ENCODE data around the gene RAB38.

RAB38 gene

DNA sequence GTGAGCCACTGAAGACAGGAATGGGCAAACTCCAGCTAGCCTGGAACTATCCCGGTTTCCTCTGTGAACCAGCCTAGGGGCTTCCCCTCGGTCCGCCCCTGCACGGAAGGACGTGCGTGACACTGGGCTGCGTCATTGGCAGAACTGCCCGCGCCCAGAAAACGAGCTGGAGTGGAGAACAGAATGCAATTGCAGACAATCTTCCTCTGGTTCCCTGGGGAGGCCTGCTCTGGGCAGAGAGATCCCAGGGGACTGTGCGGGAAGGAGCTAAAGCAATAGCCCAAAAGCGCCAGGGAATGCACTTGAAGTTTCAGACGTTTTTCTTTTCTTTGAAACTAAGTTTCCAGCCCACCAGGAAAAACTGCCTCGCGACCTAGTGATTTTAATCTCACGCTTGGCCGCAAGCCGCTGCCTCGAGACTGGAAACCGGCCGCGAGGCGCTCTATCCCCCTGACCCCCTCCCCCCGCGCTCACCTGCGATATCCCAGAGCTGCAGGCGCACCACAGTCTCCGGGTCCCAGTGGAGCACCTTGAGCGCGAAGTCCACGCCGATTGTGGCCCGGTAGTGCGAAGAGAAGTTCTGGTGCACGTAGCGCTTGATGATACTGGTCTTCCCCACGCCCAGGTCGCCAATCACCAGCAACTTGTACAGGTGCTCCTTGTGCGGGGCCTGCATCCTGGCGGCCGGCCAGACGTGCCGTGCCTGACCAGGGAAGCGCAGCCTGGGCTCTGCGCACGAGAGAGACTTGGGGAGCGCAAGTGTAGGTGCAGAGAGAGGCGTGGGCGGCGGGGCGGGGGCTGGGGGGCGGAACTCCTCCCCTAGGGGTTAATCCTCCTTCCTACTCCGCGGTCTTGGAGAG lies at the start of gene RAB38:
Gene RAB38 (minus strand): TSS at position 735 of the 860 bp plus-strand sequence. CDS start 59 bp downstream, at position 676.
- DNase-seq (ENCODE audit: low read depth) = peak; percentile 31

- DNase-seq (ENCODE audit: low read depth) = no peak
Observed at GRCh38 chr11:88213406-88213805, 38.2 kb upstream of the RAB38 start.

DNA sequence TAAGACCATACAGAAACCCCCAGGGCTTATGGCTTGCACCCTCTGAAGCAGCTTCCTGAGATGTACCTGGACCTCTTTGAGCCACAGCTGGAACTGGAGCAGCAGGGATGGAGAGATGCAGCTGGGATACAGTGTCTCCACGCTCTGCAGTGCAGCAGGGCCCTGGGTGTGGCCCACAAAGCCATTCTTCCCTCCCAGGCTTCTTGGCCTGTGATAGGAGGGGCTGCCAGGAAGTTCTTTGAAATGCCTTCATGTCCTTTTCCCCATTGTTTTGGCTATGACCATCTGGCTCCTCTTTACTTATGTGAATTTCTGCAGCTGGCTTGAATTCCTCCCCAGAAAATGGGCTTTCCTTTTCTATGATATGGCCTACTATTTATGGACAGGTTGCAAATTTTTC lies 37.1 kb upstream of the RAB38 start:
- DNase-seq (ENCODE audit: low read depth) = no peak

- no peak for DNase-seq (ENCODE audit: low read depth)
Observed at GRCh38 chr11:88208745-88209144, 33.5 kb upstream of the RAB38 start.

DNA sequence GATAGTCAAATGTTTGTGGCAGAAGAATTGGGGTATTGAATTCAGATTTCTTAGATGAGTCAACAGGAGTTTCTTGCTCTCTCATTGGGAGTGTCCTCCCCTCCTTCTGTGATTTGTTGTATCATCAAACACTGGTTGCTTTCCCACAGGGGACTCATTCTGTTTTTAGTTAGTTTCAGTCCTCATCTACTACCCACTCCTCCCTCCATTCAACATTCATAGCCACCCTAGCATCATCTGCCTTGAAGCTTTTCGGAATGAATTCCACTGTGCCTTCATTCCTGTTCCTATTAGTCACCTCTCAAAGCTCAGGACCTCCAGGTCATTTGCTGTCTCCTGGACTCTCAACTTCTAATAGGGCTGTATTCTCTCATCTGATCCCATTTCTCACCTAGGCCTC lies 31.5 kb upstream of the RAB38 start:
- DNase-seq (ENCODE audit: low read depth) = no peak

- DNase-seq (ENCODE audit: low read depth) = no peak
Observed at GRCh38 chr11:88204353-88204752, 29.1 kb upstream of the RAB38 start.

GRCh38 chr11:88203604-88204003 lies 28.4 kb upstream of the RAB38 start:
- no peak for DNase-seq (ENCODE audit: low read depth)

DNA sequence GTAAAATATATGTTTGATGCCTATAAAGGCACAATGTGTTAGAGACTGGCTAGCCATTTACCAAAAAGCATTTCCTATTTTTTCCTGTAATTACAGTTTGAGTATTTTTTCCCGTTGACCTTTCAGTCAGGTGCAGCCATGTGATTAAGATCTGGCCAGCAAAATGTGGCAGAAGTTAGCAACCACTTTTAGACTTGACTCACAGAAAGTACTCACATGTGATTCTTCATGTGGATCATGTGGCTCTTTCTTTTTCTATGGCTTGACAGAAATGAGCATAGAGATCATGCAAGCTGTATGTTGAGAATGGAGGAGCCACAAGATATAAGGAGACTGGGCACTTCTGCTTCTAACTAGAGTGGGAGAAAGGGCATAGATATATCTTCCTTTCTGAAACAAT lies 27.3 kb upstream of the RAB38 start:
- no peak for DNase-seq (ENCODE audit: low read depth)

- no peak for DNase-seq (ENCODE audit: low read depth)
Observed at GRCh38 chr11:88196393-88196792, 21.1 kb upstream of the RAB38 start.

DNA sequence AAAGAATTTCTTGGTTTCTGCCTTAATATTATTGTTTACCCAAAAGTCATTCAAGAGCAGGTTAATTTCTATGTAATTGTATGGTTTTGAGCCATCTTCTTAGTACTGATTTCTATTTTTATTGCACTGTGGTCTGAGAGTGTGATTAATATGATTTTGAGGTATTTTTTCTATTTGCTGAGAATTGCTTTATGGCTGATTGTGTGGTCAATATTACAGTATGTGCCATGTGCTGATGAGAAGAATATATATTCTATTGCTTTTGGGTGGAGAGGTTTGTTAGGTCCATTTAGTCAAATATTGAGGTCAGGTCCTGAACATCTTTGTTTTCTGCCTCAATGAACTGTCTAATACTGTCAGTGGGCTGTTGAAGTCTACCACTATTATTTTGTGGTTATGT lies 20.7 kb upstream of the RAB38 start:
- DNase-seq (ENCODE audit: low read depth) = no peak

DNA sequence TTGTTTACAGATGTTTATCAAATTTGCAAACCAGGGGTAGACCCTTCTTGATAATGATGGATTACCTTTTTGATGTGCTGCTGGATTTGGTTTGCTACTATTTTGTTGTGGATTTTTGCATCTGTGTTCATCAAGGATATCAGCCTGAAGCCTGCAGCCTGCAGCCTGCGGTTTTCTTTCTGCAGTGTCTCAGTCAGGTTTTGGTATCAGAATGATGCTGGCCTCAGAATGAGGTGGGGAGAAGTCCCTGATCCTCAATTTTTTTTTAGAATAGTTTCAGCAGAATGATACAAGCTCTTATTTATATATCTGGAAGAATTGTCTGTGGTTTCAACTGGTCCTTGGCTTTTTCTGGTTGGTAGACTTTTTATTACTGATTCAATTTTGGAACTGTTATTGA lies 19.7 kb upstream of the RAB38 start:
- DNase-seq (ENCODE audit: low read depth) = no peak

DNA sequence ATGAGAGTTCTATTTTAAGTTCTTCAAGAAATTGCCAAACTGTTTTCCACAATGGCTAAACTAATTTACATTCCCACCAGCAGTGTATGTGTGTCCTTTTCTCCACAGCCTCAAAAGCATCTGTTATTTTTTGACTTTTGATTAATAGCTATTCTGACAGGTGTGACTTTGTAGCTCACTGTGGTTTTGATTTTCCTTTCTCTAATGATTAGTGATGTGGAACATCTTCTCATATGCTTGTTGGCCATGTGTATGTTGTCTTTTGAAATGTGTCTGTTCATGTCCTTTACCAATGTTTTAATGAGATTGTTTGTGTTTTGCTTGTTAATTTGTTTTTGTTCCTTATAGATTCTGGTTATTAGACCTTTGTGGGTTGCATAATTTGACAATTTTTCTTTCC lies 18.0 kb upstream of the RAB38 start:
- no peak for DNase-seq (ENCODE audit: low read depth)

GRCh38 chr11:88188932-88189253 lies 13.7 kb upstream of the RAB38 start:
- DNase-seq (ENCODE audit: low read depth) = no peak

GRCh38 chr11:88188251-88188931 lies 13.1 kb upstream of the RAB38 start:
- no peak for DNase-seq (ENCODE audit: low read depth)

GRCh38 chr11:88183233-88183632 lies 8.0 kb upstream of the RAB38 start:
- DNase-seq (ENCODE audit: low read depth) = no peak

- no peak for DNase-seq (ENCODE audit: low read depth)
Observed at GRCh38 chr11:88181776-88182175, 6.5 kb upstream of the RAB38 start.

- no peak for DNase-seq (ENCODE audit: low read depth)
Observed at GRCh38 chr11:88179971-88180629, 4.9 kb upstream of the RAB38 start.

GRCh38 chr11:88179141-88179540 lies 3.9 kb upstream of the RAB38 start:
- DNase-seq (ENCODE audit: low read depth) = no peak

- DNase-seq (ENCODE audit: low read depth) = no peak
Observed at GRCh38 chr11:88178191-88178590, 2.9 kb upstream of the RAB38 start.

DNA sequence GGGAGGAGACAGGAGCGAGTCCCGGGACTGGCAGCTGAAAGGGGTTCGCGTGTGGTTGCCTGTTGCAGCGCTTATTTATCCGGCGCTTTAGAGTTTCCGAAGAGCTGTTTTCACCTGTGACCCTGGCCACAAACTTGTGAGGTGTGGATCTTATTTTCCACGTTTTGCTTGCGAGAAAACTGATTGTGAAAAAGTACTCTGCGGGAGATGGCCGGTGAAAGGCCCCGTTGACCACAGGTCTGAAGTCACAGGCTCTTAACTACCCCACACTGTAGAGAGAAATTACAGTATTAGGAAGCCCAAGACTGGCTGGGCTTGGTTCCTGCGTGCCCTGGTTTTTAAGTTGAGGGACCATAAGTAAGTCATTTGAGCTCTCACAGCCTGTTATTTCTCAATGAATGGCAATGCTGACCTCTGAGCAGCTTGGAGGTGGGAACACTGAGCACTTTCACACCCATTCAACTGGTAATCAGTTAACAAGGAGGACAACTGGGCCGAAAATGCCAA lies 379 bp upstream of the RAB38 start:
- DNase-seq (ENCODE audit: low read depth) = no peak

DNA sequence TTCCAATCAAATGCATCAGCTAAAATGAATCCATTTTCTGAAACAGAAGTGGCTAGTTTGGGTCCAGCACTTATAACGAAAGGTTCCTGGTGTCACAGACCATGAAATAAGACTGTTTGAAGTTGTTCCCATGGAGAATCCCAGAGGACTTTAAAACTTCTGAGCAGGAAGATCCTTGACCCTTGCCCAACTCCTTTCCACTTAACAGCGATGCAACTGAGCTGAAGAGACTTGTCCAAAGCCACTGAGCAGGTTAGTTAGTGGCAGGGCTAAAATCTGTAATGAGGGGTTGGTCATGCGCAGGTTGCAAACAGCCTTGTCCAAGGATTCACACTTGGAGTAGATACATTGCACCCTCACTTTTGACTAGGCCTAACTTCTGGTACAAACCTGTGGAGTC lies 1.3 kb downstream of the RAB38 start:
- no peak for DNase-seq (ENCODE audit: low read depth)

DNA sequence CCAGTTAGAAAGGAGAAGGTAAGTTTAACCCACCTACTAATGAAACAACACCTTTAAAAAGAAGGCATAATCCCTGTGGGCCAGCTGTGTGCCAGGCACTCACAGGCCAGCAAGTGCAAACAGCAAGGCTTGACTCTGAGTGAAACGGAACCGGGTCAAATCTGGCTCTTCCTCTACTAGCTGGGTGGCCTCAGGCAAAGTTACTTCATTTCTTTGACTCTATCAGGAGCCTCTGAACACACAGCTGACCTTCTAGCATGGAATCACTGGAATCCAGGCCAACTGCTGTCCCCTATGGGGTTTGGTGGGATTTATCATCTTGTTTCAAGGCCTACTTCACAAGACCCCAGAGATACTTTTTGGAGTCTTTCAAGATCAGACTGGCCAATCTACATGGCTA lies 3.3 kb downstream of the RAB38 start:
- DNase-seq (ENCODE audit: low read depth) = no peak

DNA sequence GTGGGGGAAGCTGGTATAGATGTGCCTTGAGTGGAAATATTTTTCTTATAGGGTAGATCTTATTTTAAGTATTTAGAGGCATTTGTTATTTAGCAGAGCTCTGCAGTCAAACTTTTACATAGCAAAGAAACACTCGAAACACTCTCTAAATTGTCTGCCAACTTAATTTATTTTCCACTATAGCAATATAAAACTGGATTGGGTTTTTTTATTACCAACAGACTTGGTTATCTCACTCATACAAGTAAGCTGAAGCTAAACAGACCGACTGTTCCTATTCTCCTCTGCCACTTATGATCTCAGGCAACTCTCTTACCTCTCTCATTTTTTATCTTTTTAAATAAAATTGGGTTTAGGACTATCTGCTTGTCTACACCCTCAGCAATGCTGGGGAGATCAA lies 4.6 kb downstream of the RAB38 start:
- DNase-seq (ENCODE audit: low read depth) = no peak
